Measurements from ENCODE around the gene SLIT2. TPM values are rescaled to one million over a fixed set of nuclear protein-coding genes. Genes with fewer than 3 reads are reported as not detected.

Gene SLIT2
- total RNA-seq, 1 donor from 2014 or later = 45.6 TPM

- no peak overlapping the region for H3K27ac Mint-ChIP-seq (ENCODE audit: unreplicated experiment)
Observed at GRCh38 chr4:20279381-20279780, 27.7 kb downstream of the SLIT2 start.

GRCh38 chr4:20281453-20281852, 29.7 kb downstream of the SLIT2 start:
- peaks cover 1% of the 10 kb centered on the region for H3K36me3 Mint-ChIP-seq (ENCODE audit: unreplicated experiment)

More at GRCh38 chr4:20279381-20279780, 27.7 kb downstream of the SLIT2 start:
- H3K9me3 Mint-ChIP-seq (ENCODE audit: unreplicated experiment) = no peaks in the 10 kb centered on the region
- H3K4me1 Mint-ChIP-seq (ENCODE audit: unreplicated experiment) = peaks cover 26% of the 10 kb centered on the region
- H3K27me3 Mint-ChIP-seq (ENCODE audit: unreplicated experiment) = no peaks in the 10 kb centered on the region
- TF ChIP-seq, protein P1, sequence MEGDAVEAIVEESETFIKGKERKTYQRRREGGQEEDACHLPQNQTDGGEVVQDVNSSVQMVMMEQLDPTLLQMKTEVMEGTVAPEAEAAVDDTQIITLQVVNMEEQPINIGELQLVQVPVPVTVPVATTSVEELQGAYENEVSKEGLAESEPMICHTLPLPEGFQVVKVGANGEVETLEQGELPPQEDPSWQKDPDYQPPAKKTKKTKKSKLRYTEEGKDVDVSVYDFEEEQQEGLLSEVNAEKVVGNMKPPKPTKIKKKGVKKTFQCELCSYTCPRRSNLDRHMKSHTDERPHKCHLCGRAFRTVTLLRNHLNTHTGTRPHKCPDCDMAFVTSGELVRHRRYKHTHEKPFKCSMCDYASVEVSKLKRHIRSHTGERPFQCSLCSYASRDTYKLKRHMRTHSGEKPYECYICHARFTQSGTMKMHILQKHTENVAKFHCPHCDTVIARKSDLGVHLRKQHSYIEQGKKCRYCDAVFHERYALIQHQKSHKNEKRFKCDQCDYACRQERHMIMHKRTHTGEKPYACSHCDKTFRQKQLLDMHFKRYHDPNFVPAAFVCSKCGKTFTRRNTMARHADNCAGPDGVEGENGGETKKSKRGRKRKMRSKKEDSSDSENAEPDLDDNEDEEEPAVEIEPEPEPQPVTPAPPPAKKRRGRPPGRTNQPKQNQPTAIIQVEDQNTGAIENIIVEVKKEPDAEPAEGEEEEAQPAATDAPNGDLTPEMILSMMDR (IDR thresholded peaks at IDR 0.05) = no peak
- H3K4me3 Mint-ChIP-seq (ENCODE audit: unreplicated experiment) = no peak overlapping the region
- no peak for DNase-seq (ENCODE audit: extremely low spot score, unreplicated experiment)
- H3K36me3 Mint-ChIP-seq (ENCODE audit: unreplicated experiment) = peaks cover 1% of the 10 kb centered on the region

DNA sequence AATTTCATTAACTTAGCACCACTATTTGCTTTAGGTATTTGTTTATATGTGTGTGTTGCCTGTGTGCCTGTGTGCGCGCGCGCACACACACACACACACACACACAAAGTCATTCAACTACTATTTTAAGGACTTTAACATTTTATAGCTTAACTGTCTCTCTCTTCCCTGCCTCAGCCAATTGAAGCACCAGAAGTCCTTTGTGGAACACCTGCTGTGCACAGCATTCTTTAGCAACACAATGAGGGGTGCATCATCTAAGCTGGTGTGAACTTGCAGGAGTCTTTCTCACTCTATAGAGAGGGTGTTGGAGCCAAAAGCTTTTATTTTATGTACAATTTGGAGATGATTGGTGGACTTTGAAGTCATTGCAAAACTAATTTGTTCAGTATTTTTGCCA, 31.3 kb downstream of the SLIT2 start:
- Mint-ChIP-seq H3K27ac (ENCODE audit: unreplicated experiment) (no peak overlapping the region), H3K36me3 (ENCODE audit: unreplicated experiment) (peaks cover 1% of the 10 kb centered on the region), H3K4me1 (ENCODE audit: unreplicated experiment) (peaks cover 31% of the 10 kb centered on the region), H3K4me3 (ENCODE audit: unreplicated experiment) (no peak overlapping the region), H3K27me3 (ENCODE audit: unreplicated experiment) (no peaks in the 10 kb centered on the region), H3K9me3 (ENCODE audit: unreplicated experiment) (no peaks in the 10 kb centered on the region)
- TF ChIP-seq, protein P1 (IDR thresholded peaks at IDR 0.05) = no peak
- no peak for DNase-seq (ENCODE audit: extremely low spot score, unreplicated experiment)

More at GRCh38 chr4:20281453-20281852, 29.7 kb downstream of the SLIT2 start:
- Mint-ChIP-seq H3K27ac (ENCODE audit: unreplicated experiment) (peak overlapping the region; percentile 54), H3K4me3 (ENCODE audit: unreplicated experiment) (no peak overlapping the region), H3K27me3 (ENCODE audit: unreplicated experiment) (no peaks in the 10 kb centered on the region), H3K4me1 (ENCODE audit: unreplicated experiment) (peaks cover 26% of the 10 kb centered on the region), H3K9me3 (ENCODE audit: unreplicated experiment) (no peaks in the 10 kb centered on the region)
- no peak for DNase-seq (ENCODE audit: extremely low spot score, unreplicated experiment)
- TF ChIP-seq, protein P1 (IDR thresholded peaks at IDR 0.05) = no peak

DNA sequence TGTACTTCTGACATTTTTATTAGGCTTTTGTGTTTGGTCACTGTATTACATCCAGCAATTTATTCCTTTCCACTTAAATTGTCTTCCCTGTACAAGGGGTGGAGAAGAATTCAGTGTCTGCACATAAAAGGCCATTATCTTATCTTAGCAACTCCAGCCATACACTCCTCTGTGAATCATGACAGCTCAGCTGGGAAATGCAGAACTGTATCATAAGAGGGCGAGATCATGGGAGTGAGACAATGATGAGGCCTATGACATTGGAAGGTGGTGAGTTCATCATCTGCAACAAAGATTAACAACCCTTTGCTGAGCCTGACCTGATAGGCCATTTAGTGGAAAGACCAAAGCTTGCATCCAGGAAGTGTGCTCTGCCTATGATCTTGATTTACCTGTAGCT, 33.3 kb downstream of the SLIT2 start:
- no peak for DNase-seq (ENCODE audit: extremely low spot score, unreplicated experiment)
- H3K4me1 Mint-ChIP-seq (ENCODE audit: unreplicated experiment) = peaks cover 48% of the 10 kb centered on the region
- H3K27ac Mint-ChIP-seq (ENCODE audit: unreplicated experiment) = no peak overlapping the region
- H3K36me3 Mint-ChIP-seq (ENCODE audit: unreplicated experiment) = no peaks in the 10 kb centered on the region
- H3K9me3 Mint-ChIP-seq (ENCODE audit: unreplicated experiment) = no peaks in the 10 kb centered on the region
- TF ChIP-seq, protein P1 (IDR thresholded peaks at IDR 0.05) = no peak
- no peaks in the 10 kb centered on the region for H3K27me3 Mint-ChIP-seq (ENCODE audit: unreplicated experiment)
- no peak overlapping the region for H3K4me3 Mint-ChIP-seq (ENCODE audit: unreplicated experiment)

DNA sequence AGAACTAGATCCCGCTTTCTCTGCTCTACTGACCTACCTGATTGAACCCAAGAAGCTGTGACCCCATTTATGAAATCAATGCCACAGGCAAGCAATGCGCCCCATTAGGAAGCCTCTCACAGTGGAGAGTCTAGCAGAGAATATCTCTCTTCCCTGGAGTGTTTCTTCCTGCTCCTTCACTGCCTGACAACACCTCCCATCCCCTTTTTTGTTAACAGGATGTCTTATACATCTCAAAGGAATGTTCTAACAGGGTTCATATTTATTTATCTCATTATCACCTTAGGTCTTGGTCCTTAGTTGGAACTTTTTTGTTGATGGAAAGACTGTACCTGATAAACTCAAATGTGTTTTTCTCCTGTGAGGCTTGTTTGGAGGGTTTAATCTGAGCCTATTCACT, 35.5 kb downstream of the SLIT2 start:
- Mint-ChIP-seq H3K36me3 (ENCODE audit: unreplicated experiment) (no peaks in the 10 kb centered on the region), H3K9me3 (ENCODE audit: unreplicated experiment) (no peaks in the 10 kb centered on the region), H3K4me1 (ENCODE audit: unreplicated experiment) (peaks cover 35% of the 10 kb centered on the region), H3K27ac (ENCODE audit: unreplicated experiment) (no peak overlapping the region), H3K4me3 (ENCODE audit: unreplicated experiment) (no peak overlapping the region), H3K27me3 (ENCODE audit: unreplicated experiment) (no peaks in the 10 kb centered on the region)
- DNase-seq (ENCODE audit: extremely low spot score, unreplicated experiment) = no peak
- TF ChIP-seq, protein P1 (IDR thresholded peaks at IDR 0.05) = no peak
